HL-60/S4 treated with phorbol 12-myristate 13-acetate at 8.2 ng/mL for 4 days and 3 days (cell line): ENCODE data around the gene SNRNP25.
"Not testable (repeated sequence)": the region's sequence is repeated elsewhere in the genome, so short reads cannot be mapped to it uniquely, and the experiment has no call there.

ENCODE experiments used
- in situ Hi-C: fragments of 300-500 bp; cut with MboI; formaldehyde crosslinking; loops from 2 replicates; pipeline ENCODE4 v1.15.0; 2022; ENCODE audit warnings: low sequenced_read_pairs

The SNRNP25 gene

DNA sequence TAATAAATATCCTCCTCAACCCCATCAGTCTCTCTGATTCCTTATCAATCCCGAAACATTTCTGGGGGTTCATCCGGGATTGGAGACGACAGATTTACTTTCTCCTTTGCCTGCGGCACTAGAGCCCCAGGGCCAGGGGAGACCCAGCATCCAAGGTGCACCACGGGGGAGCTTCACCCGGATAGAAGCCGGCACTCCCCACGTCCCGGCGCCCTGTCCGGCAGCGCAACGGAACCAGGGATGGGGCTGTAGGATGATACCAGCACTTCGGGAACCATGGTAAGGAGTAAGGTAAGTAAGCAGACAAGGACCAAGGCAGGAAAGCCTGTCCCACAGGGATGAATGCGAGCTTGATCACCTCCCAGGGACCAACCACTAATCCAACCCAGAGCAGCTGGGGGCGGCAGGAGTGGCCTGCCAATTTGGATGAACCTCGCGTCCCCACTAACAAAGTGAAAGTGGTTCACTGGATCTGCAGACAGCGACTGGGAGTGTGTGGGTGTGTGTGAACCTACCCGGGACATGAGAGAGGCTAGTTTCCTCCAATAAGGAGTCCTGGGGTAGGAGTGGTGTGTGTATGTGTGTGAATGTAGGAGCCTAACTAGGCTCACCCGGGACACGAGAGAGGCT lies 12.1 kb upstream of the SNRNP25 start:
- in situ Hi-C loops: no loop called here

DNA sequence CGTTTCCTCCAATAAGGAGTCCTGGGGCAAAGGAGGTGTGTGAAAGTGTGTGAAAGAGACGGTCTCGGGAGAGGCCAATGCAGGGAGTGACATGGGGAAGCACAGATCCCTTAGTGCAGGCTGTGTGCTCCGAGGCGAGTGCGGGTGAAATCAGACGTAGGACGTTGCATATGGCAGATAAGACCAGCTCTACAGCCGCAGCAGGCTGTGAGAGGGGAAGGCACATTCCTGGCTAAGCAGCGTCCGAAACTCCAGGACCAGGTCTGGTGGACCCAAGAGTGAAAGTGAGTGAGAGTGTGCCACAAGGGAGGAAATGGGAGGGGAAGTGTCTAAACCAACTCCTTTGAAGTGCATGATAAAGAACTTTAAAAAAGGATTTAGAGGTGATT lies 11.6 kb upstream of the SNRNP25 start:
- in situ Hi-C loops: no loop called here

DNA sequence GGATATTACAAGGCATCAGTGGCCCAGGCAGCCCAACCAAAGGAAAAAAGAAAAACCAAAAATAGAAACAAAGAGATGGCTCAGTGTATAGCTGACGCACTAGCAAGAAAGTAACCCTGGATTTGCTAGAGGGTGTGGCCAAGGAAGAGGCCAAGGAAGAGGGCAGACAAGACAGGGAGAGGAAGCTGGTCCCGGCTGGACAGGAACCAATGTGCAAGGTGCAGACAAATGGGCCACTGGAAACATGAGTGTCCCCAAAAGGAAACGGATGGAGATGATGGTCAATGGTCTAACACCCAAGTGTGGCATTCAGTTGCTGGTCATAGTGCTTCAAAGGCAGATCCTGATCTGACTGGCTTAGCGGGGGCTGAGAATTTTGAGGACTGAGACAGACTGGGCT lies 10.9 kb upstream of the SNRNP25 start:
- in situ Hi-C loops: no loop called here

DNA sequence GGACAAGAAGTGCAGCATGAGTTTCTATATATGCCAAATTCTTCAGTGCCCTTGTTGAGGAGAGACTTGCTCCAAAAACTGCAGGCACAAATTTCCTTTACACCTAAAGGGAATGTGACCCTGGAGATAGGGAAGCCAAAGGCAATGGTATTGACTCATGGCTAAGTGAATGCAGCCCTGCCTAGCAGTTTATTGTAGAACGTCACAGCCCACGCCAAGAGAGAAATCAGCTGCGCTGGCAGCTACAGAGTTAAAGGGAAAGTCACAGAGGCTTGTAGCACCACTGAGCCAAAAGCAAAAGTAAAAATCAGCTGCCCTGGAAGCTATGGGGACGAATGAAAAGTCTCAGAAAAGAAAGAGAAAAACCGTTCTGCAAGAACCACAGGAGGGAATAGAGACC lies 10.3 kb upstream of the SNRNP25 start:
- in situ Hi-C loops: no loop called here

DNA sequence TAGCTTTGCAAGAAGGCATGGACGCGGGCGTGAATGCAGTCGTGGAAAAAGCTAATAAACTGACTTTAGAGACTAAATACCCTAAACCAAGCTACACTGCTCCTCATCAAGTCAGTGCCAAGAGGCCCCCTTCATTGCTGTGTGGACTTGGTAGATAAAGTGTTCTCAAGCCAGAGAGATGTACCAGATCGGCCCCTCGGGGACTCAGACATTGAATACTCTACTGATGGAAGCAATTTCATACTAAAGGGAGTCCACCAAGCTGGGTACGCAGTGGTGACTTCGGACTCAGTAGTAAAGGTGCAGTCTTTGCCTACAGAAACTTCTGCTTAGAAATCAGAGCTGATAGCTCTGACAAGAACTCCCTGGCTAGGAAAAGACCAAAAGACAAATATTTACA lies 9.0 kb upstream of the SNRNP25 start:
- in situ Hi-C loops: no loop called here

DNA sequence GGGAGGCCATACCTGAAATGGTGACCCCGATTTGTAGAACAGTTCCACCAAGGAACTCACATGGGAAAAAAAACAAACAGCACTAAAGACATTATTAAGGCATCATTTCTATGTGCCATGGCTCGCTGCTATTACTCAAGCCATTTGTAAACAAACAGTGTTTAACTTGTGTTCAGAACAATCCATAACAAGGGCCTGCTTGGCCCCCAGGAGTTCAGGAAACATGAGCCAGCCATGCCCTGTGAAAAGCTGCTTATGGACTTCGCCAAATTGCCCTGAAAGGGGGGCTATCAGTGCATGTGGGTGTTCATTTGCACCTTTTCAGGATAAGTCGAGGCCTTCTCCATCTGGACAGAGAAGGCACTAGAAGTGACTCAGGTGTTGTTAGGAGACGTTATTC lies 8.2 kb upstream of the SNRNP25 start:
- in situ Hi-C loops: no loop called here

DNA sequence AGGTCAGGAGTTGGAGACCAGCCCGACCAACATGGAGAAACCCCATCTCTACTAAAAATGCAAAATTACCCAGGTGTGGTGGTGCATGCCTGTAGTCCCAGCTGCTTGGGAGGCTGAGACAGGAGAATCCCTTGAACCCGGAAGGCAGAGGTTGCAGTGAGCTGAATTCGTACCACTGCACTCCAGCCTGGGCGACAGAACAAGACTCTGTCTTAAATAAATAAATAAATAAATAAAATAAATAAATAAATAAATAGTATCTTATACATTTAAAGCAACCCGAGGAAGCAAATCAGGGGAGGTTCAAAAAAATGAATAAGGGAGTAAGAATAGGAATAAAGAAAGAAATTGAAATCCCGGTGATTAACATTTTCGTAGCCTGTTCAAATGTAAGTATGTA lies 7.1 kb upstream of the SNRNP25 start:
- in situ Hi-C loops: not testable (repeated sequence)

DNA sequence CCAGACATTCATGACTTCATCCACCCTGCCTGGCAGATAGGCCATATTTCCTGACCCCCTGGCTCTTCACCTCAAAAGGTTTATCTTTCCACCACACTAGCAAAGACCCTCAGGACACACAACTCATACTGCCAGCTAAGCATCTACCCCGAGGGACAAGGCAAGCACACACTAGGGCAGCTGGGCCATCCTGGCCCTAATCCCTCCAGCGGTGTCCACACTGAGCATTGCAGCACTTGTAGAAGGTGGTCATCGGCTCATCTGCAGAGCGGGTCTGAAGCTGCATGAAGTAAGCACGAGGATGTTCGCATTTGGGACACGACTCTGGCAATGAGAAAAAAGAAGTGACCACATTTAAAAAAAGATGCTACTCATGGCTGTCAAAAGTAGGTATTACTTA lies 6.4 kb upstream of the SNRNP25 start:
- in situ Hi-C loops: no loop called here

DNA sequence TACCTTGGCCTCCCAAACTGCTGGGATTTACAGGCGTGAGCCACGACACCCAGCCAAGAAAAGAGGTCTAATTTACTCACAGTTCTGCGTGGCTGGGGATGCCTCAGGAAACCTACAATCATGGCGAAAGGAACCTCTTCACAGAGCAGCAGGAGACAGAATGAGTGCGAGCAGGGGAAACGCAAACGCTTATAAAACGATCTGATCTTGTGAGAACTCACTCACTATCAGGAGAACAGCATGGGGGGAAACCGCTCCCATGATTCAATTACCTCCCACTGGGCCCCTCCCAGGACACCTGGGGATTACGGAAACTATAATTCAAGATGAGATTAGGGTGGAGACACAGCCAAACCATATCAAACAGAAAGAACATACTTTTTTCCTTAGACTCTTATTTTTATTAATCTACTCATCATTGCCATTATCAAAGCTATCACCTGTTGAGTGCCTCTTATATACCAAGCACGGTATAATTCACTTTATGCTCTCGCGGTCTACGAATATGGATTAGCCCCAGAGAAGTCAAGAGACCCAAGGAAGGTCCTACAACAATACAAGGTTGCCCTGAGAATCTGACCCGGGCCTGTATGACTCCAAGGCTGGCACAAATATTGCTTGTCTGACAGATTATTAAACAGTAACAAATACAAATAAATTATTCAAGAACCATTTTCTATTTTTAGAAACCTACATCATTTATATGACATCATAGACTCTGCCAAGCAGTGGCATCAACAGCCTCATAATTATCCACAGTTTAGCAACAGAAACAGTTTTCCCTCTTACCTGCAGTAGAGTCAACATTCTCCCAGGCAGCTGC lies 2.6 kb upstream of the SNRNP25 start:
- in situ Hi-C loops: no loop called here

DNA sequence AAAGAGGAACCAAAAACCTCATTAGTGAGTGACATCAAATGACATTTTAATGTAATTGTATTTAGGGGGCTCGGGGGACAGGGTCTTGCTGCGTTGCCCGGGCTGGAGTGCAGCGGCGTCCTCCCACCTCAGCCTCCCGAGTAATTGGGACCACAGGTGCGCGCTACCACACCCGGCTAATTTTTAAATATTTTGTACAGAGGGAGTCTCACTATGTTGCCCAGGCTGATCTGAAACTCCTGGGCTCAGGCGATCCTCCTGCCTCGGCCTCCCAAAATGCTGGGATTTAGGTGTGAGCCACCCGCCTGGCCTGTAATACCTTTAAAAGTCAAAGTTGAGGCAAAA lies 581 bp downstream of the SNRNP25 start:
- in situ Hi-C loops: no loop called here

DNA sequence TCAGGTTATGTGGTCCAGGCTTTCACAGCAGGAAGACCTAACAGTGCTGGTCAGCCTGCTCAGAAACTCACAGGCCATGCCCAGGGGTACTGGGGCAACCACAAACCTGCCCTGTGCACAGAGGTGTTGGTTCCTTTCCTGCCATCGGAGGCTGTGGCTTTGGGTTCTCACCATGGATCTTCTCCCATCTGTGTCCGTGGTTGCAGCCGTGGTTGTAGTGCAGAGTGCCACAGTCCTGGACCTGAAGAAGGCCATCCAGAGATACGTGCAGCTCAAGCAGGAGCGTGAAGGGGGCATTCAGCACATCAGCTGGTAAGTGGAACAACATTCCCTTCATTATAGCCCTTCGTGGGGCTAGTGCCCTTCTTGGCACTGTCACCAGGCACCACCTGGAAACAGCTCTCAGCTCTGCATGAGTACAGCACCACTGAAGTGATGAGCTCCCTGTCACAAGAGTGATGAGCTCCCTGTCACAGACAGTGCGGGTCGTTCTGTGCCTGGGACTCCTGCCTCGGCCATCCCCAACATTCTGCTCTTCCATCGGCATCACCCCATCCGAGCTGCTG lies 2.0 kb downstream of the SNRNP25 start:
- in situ Hi-C loops: no loop called here

DNA sequence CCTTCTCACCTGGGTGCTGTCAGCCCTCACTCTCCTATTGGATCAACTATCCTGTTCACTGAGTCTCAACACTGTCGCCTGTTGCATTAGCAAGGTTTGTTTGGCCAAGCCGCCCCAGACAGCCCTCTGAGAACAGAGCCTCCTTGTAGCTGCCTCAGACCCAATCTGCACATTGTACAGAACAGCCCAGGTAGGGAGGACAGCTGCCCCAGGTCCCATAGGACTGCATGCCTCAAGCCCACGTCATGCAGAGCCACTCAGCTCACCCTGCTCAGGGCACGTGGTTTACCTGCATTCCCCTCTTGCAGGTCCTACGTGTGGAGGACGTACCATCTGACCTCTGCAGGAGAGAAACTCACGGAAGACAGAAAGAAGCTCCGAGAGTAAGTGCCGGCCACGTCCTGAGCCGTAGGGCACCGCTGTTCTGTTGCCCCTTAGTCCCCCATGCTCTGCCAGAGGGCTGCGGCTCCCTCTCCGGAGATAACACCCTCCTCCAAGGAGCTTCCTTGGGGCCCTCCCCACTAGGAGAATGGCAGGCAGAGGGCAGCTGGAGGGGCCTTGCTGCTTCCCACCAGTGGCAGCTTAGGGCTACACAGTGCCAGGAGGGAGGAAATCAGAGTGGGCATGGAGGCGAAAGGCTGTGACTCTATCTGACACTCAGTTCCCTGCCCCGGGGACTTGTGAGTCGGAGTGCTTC lies 2.8 kb downstream of the SNRNP25 start:
- in situ Hi-C loops: no loop called here

DNA sequence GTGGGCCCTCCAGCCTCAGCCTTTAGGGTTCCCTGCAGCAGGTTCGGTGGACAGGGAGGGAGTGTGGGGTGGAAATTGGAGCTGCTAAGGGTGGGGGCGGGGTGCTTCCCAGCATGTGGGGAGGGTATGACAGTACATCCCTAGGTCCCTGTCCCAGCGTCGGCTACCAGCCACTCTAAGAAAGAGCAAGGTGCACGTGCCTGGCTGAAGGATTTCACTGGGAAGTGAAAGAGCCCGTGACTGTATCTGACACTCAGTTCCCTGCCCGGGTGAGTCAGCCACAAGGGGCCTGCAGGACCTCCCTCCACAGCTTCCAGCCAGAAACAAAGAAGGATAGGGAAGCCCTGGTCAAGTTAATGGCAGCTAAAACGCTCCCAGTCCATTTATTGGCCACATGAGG lies 4.1 kb downstream of the SNRNP25 start:
- in situ Hi-C loops: no loop called here

DNA sequence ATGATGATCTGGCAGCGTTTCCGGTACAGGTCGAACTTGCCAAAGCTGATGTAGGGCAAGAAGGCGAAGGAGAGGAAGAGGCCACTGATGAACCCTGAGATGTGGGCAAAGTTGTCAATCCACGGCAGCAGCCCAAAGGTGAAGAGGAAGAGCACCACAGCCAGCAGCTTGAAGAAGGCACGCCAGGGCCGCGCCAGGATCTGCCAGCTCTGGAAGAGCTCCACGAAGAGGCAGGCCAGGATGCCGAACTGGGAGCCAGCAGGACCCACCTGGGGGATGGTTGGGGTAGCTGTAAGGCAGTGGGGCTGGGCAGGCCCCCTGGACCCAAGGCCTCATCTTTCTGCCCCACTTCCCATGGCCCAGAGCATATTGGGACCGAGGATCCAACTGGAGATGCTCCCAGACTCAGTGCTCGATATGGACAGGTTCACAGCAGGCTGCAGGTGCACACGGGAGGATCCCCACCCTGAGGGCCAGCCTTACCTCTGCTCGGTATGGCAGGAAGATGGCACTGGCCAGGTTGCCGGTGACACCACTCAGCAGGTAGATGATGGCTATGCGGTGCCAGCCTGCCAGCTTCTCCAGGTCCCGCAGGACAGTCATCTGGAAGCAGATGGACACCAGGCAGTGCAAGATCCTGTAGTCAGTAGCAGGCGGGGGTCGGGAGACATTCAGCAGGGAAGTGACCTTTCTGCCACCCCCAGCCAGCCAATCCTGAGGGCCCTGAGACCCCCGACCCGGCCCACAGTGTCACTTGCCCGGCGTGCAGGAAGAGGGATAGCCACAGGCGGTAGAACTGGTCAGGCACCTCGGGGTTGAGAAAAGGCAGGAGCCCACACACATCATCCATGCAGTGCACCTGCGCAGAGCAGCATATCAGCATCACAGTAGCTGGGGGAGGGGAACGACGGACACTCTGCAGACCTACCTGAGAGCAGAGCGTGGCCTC lies 5.1 kb downstream of the SNRNP25 start:
- in situ Hi-C loops: no loop called here

DNA sequence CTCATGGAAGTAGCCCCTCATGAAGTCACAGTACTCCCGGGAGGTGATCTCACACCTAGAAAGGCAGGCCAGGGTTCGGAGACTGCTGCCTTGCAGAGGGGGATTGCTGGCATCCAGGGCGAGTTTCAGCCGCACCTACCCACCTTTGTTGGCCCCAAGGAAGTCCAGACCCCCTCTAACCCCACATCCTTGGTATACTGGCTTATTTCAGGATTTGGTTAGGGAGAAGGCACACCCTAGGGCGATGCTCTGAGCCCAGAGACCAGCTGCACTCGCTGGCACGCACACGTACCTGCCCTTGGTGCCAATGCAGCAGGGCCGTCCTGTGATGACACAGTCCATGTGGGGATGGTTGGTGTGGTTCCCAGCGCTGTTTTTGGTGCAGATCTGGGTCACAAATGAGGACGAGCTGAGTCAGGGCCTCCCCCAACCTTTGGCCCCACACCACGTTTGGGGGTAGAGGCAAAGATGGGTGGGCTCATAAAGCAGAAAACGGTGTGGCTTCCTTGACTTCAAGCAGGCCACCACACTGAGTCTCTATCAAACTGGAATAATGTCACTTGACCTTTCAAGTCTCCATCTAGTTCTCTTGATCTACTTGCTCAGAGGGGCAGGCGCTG lies 5.9 kb downstream of the SNRNP25 start:
- in situ Hi-C loops: no loop called here

DNA sequence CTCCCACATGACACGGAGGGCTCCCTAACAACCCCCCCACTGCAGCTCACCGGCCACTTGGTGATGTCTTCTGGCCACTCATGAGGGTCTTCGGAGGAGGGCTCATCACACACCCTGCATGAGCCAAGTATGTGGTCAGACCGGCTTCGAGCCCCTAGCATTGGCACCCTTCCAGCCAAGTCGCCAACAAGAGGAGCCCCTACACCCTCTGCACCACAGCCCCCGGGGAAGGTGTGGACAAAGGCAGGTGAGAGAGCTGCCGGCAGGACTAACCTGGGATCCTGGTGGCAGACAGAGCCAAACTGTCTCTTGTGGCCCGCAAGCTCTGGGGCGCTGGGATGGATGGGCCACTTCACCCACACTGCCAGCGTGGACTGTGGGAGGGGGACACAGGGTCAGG lies 6.5 kb downstream of the SNRNP25 start:
- in situ Hi-C loops: no loop called here

DNA sequence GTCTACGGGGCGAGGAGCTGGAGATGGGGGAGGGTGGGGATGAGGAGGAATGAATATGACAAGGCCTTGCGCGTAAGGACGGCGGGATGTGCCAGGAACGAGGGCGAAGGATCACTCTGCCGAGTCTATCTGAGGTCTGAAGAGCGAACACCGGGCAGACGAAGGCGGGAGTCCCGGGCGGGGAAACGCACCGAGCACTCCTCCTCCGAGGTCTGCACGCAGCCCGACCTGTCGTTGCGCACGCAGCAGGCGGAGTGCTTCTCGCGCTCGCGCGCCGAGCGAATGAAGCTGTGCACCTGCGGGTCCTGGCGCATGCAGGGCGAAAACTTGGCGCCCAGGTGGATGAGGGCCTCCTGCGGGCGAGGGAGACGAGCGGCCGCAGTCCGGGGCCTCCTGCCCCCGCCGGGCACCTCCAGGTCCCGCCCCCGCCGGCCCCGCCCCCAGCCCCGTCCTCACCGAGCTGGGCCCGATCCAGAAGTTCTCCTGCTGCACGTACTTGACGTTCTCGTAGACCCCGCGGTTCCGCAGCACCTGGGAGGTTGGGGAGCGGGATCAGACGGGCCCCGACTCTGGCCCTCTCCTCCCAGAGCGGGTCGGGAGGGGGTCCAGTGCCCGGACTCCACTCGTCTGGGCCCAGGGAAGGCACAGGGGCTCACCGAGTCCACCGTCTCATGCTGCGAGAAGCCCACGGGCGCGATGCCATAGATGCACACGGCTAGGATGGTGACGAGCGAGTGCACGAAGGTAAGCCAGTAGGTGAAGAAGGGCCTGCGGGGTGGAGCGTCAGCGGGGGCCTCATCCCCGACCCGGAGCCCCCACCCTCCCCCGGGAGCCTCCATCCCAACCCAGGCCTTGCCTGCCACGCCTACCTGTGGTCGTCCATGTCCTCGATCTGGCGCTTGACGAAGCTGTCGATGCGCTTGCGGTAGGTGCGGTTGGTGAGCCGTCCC lies 7.6 kb downstream of the SNRNP25 start:
- in situ Hi-C loops: no loop called here

DNA sequence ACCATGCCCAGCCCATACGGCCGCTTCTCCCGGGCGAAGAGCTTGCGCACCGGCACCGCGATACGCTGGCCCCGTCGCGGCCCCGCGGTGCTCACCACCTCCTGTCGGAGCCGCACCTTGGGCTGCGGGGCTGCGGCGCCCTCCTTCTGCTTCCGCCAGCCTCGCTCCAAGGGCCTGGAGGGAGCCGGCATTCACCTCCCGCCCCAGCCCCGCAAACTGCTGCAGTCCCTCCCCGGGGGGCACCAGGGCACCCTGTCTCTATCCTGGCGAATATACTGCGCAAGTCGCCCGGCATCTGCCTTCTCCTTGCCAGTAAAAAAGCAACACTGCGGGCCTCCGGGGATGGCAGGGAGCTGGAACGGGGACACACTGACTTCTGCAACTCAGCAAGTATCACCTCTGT lies 8.3 kb downstream of the SNRNP25 start:
- in situ Hi-C loops: no loop called here

DNA sequence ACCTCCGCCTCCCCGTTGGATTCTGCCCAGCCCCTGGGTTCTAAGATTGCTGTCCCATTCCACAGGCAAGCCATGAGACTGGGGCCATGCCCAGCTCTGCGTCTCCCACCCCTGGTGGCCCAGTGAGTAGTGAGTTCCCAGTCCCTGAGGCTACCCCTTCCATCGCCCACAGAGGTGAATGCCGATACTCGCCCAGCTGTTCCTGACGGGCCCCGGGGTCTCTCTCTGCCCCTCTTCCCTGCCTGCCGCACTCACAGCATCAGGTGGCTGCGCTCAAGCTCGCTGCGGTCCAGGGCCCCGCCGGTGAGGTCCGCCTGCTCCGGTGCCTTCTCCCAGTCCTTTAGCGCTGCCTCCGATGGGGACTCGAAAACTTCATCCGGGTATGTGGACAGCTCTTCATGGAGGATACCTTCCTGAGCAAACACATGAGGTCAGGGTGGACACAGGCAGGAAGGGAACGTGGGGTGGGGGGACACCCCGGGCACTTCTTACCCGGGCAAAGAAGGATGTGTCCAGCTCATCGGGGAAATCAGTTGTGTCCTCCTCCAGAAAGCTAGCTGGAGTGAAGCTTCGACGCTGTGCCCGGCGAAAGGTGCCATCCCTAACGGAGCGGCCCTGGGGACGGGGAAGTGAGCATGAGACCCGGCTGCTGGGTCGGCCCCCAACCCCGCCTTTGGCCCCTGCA lies 8.8 kb downstream of the SNRNP25 start:
- in situ Hi-C loops: no loop called here
